Stimulated activated CD4-positive, alpha-beta T cell treated with anti-CD3 and anti-CD28 coated beads, Interleukin-1b, Interleukin-23, amount 100 ng/mL, for 24 hours (primary cell): ENCODE measurements around the gene GPM6B.

Experiments used
- DNase-seq, 4 experiments: peaks; one replicate each; pipeline ENCODE4 v3.0.0-alpha.2; 2020; ENCODE audit warnings: low read depth in 4 of 4, low spot score in 1 of 4

The GPM6B gene

GRCh38 chrX:13816643-13817627, at the start of gene GPM6B:
Gene GPM6B, minus strand, starts transcription at chrX:13817093. Its CDS starts 189 bp downstream, at chrX:13816904.
- no peak for DNase-seq

- DNase-seq: no peak
Observed at GRCh38 chrX:13864264-13864663, 47.4 kb upstream of the GPM6B start.

- no peak for DNase-seq
Observed at GRCh38 chrX:13863324-13863723, 46.4 kb upstream of the GPM6B start.

GRCh38 chrX:13859724-13860123, 42.8 kb upstream of the GPM6B start:
- no peak for DNase-seq

GRCh38 chrX:13857804-13858203, 40.9 kb upstream of the GPM6B start:
- no peak for DNase-seq

GRCh38 chrX:13855689-13856450, 39.0 kb upstream of the GPM6B start:
- no peak for DNase-seq

GRCh38 chrX:13854003-13854402, 37.1 kb upstream of the GPM6B start:
- DNase-seq: no peak

- no peak for DNase-seq
Observed at GRCh38 chrX:13852001-13852695, 35.3 kb upstream of the GPM6B start.

GRCh38 chrX:13845721-13846378, 29.0 kb upstream of the GPM6B start:
- no peak for DNase-seq

- DNase-seq: no peak
Observed at GRCh38 chrX:13843150-13843721, 26.3 kb upstream of the GPM6B start.

GRCh38 chrX:13840121-13840520, 23.2 kb upstream of the GPM6B start:
- no peak for DNase-seq

GRCh38 chrX:13837290-13837745, 20.4 kb upstream of the GPM6B start:
- DNase-seq: no peak

- no peak for DNase-seq
Observed at GRCh38 chrX:13836575-13836974, 19.7 kb upstream of the GPM6B start.

- no peak for DNase-seq
Observed at GRCh38 chrX:13835825-13836224, 18.9 kb upstream of the GPM6B start.

GRCh38 chrX:13834355-13834754, 17.5 kb upstream of the GPM6B start:
- no peak for DNase-seq

- DNase-seq: no peak
Observed at GRCh38 chrX:13829983-13830382, 13.1 kb upstream of the GPM6B start.

- DNase-seq: no peak
Observed at GRCh38 chrX:13828392-13828791, 11.5 kb upstream of the GPM6B start.

- DNase-seq: no peak
Observed at GRCh38 chrX:13827298-13828090, 10.6 kb upstream of the GPM6B start.

GRCh38 chrX:13826770-13827169, 9.9 kb upstream of the GPM6B start:
- DNase-seq: no peak
